ENCODE measurements around the gene LEPROT.

The LEPROT gene

GRCh38 chr1:65386439-65386838 is 34.0 kb upstream of the LEPROT start:
- no peak for DNase-seq (ENCODE audit: extremely low read depth, insufficient read length)
- Histone ChIP-seq H3K4me3 (replicated peaks; ENCODE audit: low read depth, low read length) (no peak overlapping the region), H3K36me3 (ENCODE audit: control insufficient read depth, insufficient read depth, low read length) (no peaks in the 10 kb centered on the region; the same call in 1 of the 2 replicates), H3K27me3 (replicated peaks; ENCODE audit: control insufficient read depth, insufficient read depth, low read length) (no peaks in the 10 kb centered on the region)
- no peak for TF ChIP-seq CTCF (IDR thresholded peaks at IDR 0.05; ENCODE audit: insufficient read depth, low read length, poor library complexity, severe bottlenecking)

GRCh38 chr1:65387821-65388220 is 32.6 kb upstream of the LEPROT start:
- H3K4me3 ChIP-seq (replicated peaks; ENCODE audit: low read depth, low read length): no peak overlapping the region
- DNase-seq (ENCODE audit: extremely low read depth, insufficient read length): no peak
- H3K36me3 ChIP-seq (ENCODE audit: control insufficient read depth, insufficient read depth, low read length): no peaks in the 10 kb centered on the region; the same call in 1 of the 2 replicates
- TF ChIP-seq CTCF (IDR thresholded peaks at IDR 0.05; ENCODE audit: insufficient read depth, low read length, poor library complexity, severe bottlenecking): no peak
- no peaks in the 10 kb centered on the region for H3K27me3 ChIP-seq (replicated peaks; ENCODE audit: control insufficient read depth, insufficient read depth, low read length)

GRCh38 chr1:65388908-65389695 is 31.4 kb upstream of the LEPROT start:
- no peak overlapping the region for H3K4me3 ChIP-seq (replicated peaks; ENCODE audit: low read depth, low read length)

GRCh38 chr1:65392497-65392896 is 28.0 kb upstream of the LEPROT start:
- TF ChIP-seq CTCF (IDR thresholded peaks at IDR 0.05; ENCODE audit: insufficient read depth, low read length, poor library complexity, severe bottlenecking): no peak
- H3K4me3 ChIP-seq (replicated peaks; ENCODE audit: low read depth, low read length): no peak overlapping the region
- DNase-seq (ENCODE audit: extremely low read depth, insufficient read length): no peak
- no peaks in the 10 kb centered on the region; the same call in 1 of the 2 replicates for H3K36me3 ChIP-seq (ENCODE audit: control insufficient read depth, insufficient read depth, low read length)
- no peaks in the 10 kb centered on the region for H3K27me3 ChIP-seq (replicated peaks; ENCODE audit: control insufficient read depth, insufficient read depth, low read length)

More at GRCh38 chr1:65388908-65389695, 31.4 kb upstream of the LEPROT start:
- Histone ChIP-seq H3K36me3 (ENCODE audit: control insufficient read depth, insufficient read depth, low read length) (no peaks in the 10 kb centered on the region; the same call in 1 of the 2 replicates), H3K27me3 (replicated peaks; ENCODE audit: control insufficient read depth, insufficient read depth, low read length) (no peaks in the 10 kb centered on the region)
- no peak for DNase-seq (ENCODE audit: extremely low read depth, insufficient read length)
- no peak for TF ChIP-seq CTCF (IDR thresholded peaks at IDR 0.05; ENCODE audit: insufficient read depth, low read length, poor library complexity, severe bottlenecking)

GRCh38 chr1:65393347-65393746 is 27.1 kb upstream of the LEPROT start:
- no peak for TF ChIP-seq CTCF (IDR thresholded peaks at IDR 0.05; ENCODE audit: insufficient read depth, low read length, poor library complexity, severe bottlenecking)
- Histone ChIP-seq H3K27me3 (replicated peaks; ENCODE audit: control insufficient read depth, insufficient read depth, low read length) (no peaks in the 10 kb centered on the region), H3K36me3 (ENCODE audit: control insufficient read depth, insufficient read depth, low read length) (no peaks in the 10 kb centered on the region; the same call in 1 of the 2 replicates), H3K4me3 (replicated peaks; ENCODE audit: low read depth, low read length) (no peak overlapping the region)
- DNase-seq (ENCODE audit: extremely low read depth, insufficient read length): peak; percentile 33

All from GM06990 (cell line).